GM12872 (cell line): ENCODE measurements around the gene LINGO1.

Experiments used
- CTCF ChIP-seq: IDR thresholded peaks from 3 replicates; pipeline ENCODE4 v1.5.1; 2011; ENCODE audit warnings: low read depth, mild to moderate bottlenecking, low read length, moderate library complexity; ENCODE audit not compliant: insufficient read depth

The LINGO1 gene

GRCh38 chr15:77571741-77572140, 61.0 kb downstream of the LINGO1 start:
- no peak for TF ChIP-seq CTCF

GRCh38 chr15:77571181-77571580, 61.5 kb downstream of the LINGO1 start:
- no peak for TF ChIP-seq CTCF

GRCh38 chr15:77569729-77570125, 63.0 kb downstream of the LINGO1 start:
- TF ChIP-seq CTCF = no peak

- TF ChIP-seq CTCF = no peak
These were observed 63.6 kb downstream of the LINGO1 start for GRCh38 chr15:77568973-77569728.

- no peak for TF ChIP-seq CTCF
These were observed 64.4 kb downstream of the LINGO1 start for GRCh38 chr15:77568014-77568972.

- no peak for TF ChIP-seq CTCF
These were observed 65.5 kb downstream of the LINGO1 start for GRCh38 chr15:77567202-77567601.

- TF ChIP-seq CTCF = no peak
These were observed 66.6 kb downstream of the LINGO1 start for GRCh38 chr15:77566092-77566491.
